Measurements from ENCODE around the gene SHC1.
"Not testable (repeated sequence)": the region's sequence is repeated elsewhere in the genome, so short reads cannot be mapped to it uniquely, and the experiment has no call there.

The SHC1 gene

GRCh38 chr1:154989195-154989860 is 18.8 kb upstream of the SHC1 start:
- peaks cover 8% of the 10 kb centered on the region for H3K4me1 ChIP-seq (ENCODE audit: control insufficient read depth, insufficient read depth, low read length)
- H3K27me3 ChIP-seq (ENCODE audit: control insufficient read depth, insufficient read depth, low read length), result no peaks in the 10 kb centered on the region
- H3K9ac ChIP-seq (ENCODE audit: low read depth, low read length), result no peak overlapping the region
- no peak overlapping the region for H3K4me3 ChIP-seq (ENCODE audit: low read length)
- no peaks in the 10 kb centered on the region for H3K9me3 ChIP-seq (replicated peaks; ENCODE audit: low read length)
- peaks cover 36% of the 10 kb centered on the region for H3K36me3 ChIP-seq (ENCODE audit: insufficient read depth, low read length)
- no peak overlapping the region for H3K4me2 ChIP-seq (ENCODE audit: low read length)

GRCh38 chr1:154988058-154988954 is 17.8 kb upstream of the SHC1 start:
- Histone ChIP-seq H3K36me3 (ENCODE audit: insufficient read depth, low read length) (peaks cover 36% of the 10 kb centered on the region), H3K27me3 (ENCODE audit: control insufficient read depth, insufficient read depth, low read length) (no peaks in the 10 kb centered on the region), H3K4me3 (ENCODE audit: low read length) (no peak overlapping the region), H3K4me1 (ENCODE audit: control insufficient read depth, insufficient read depth, low read length) (peaks cover 14% of the 10 kb centered on the region), H3K9ac (ENCODE audit: low read depth, low read length) (no peak overlapping the region), H3K4me2 (ENCODE audit: low read length) (no peak overlapping the region), H3K9me3 (replicated peaks; ENCODE audit: low read length) (no peaks in the 10 kb centered on the region)

- peaks cover 15% of the 10 kb centered on the region for H3K4me1 ChIP-seq (ENCODE audit: control insufficient read depth, insufficient read depth, low read length)
- H3K4me3 ChIP-seq (ENCODE audit: low read length), result no peak overlapping the region
- H3K9ac ChIP-seq (ENCODE audit: low read depth, low read length), result no peak overlapping the region
- H3K27me3 ChIP-seq (ENCODE audit: control insufficient read depth, insufficient read depth, low read length), result no peaks in the 10 kb centered on the region
- H3K36me3 ChIP-seq (ENCODE audit: insufficient read depth, low read length), result peaks cover 36% of the 10 kb centered on the region
- no peak overlapping the region for H3K4me2 ChIP-seq (ENCODE audit: low read length)
- H3K9me3 ChIP-seq (replicated peaks; ENCODE audit: low read length), result no peaks in the 10 kb centered on the region
These were observed 16.8 kb upstream of the SHC1 start for GRCh38 chr1:154987326-154987725.

GRCh38 chr1:154986736-154987135 is 16.2 kb upstream of the SHC1 start:
- H3K4me1 ChIP-seq (ENCODE audit: control insufficient read depth, insufficient read depth, low read length), result peaks cover 16% of the 10 kb centered on the region
- H3K9ac ChIP-seq (ENCODE audit: low read depth, low read length); H3K27me3 ChIP-seq (ENCODE audit: control insufficient read depth, insufficient read depth, low read length); H3K4me3 ChIP-seq (ENCODE audit: low read length); H3K9me3 ChIP-seq (replicated peaks; ENCODE audit: low read length); H3K4me2 ChIP-seq (ENCODE audit: low read length): not testable (repeated sequence)
- peaks cover 36% of the 10 kb centered on the region for H3K36me3 ChIP-seq (ENCODE audit: insufficient read depth, low read length)

- H3K4me1 ChIP-seq (ENCODE audit: control insufficient read depth, insufficient read depth, low read length), result peaks cover 16% of the 10 kb centered on the region
These were observed 13.4 kb upstream of the SHC1 start for GRCh38 chr1:154983776-154984466.

GRCh38 chr1:154982897-154983648 is 12.5 kb upstream of the SHC1 start, which contains the start of gene FLAD1:
TSS of gene FLAD1 (plus strand) at chr1:154983344. CDS start at chr1:154983695, 351 bp downstream.
- H3K4me2 ChIP-seq (ENCODE audit: low read length), result peak within 1 kb of the TSS; percentile 89
- H3K4me1 ChIP-seq (ENCODE audit: control insufficient read depth, insufficient read depth, low read length), result peaks cover 16% of the 10 kb centered on the region
- peak within 1 kb of the TSS; percentile 88 for H3K9ac ChIP-seq (ENCODE audit: low read depth, low read length)
- H3K36me3 ChIP-seq (ENCODE audit: insufficient read depth, low read length), result peaks cover 22% of the 10 kb centered on the region
- no peaks in the 10 kb centered on the region for H3K9me3 ChIP-seq (replicated peaks; ENCODE audit: low read length)
- H3K27me3 ChIP-seq (ENCODE audit: control insufficient read depth, insufficient read depth, low read length), result no peaks in the 10 kb centered on the region
- H3K4me3 ChIP-seq (ENCODE audit: low read length), result peak within 1 kb of the TSS; percentile 75

More at GRCh38 chr1:154983776-154984466, 13.4 kb upstream of the SHC1 start:
- H3K36me3 ChIP-seq (ENCODE audit: insufficient read depth, low read length), result peaks cover 28% of the 10 kb centered on the region
- H3K9ac ChIP-seq (ENCODE audit: low read depth, low read length), result peak overlapping the region; percentile 88
- no peaks in the 10 kb centered on the region for H3K27me3 ChIP-seq (ENCODE audit: control insufficient read depth, insufficient read depth, low read length)
- peak overlapping the region; percentile 75 for H3K4me3 ChIP-seq (ENCODE audit: low read length)
- H3K9me3 ChIP-seq (replicated peaks; ENCODE audit: low read length), result no peaks in the 10 kb centered on the region
- peak overlapping the region; percentile 89 for H3K4me2 ChIP-seq (ENCODE audit: low read length)

GRCh38 chr1:154982341-154982740 is 11.8 kb upstream of the SHC1 start:
- Histone ChIP-seq H3K27me3 (ENCODE audit: control insufficient read depth, insufficient read depth, low read length) (no peaks in the 10 kb centered on the region), H3K9me3 (replicated peaks; ENCODE audit: low read length) (no peaks in the 10 kb centered on the region), H3K4me1 (ENCODE audit: control insufficient read depth, insufficient read depth, low read length) (peaks cover 16% of the 10 kb centered on the region), H3K9ac (ENCODE audit: low read depth, low read length) (peak overlapping the region; percentile 69), H3K4me3 (ENCODE audit: low read length) (peak overlapping the region; percentile 75), H3K36me3 (ENCODE audit: insufficient read depth, low read length) (peaks cover 15% of the 10 kb centered on the region), H3K4me2 (ENCODE audit: low read length) (peak overlapping the region; percentile 84)

DNA sequence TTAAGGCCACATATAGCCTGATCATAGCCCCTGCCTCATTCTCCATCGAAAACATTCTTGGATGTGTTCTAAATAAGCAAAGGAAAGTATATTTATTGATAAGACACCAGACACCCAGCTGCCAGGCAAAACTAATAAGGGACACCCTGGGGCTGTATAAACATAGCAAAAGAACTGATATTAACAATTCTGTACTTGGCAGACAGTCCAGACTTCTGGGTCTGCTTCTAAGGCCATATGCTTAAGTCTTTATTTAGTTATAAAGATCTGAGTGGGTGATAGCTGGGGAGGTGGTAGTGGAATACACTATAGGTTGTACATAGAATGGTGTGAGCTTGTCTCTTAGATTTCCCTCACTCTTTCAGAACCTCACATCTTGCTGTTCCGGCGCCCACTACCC is 7.8 kb upstream of the SHC1 start:
- Histone ChIP-seq H3K27me3 (ENCODE audit: control insufficient read depth, insufficient read depth, low read length) (no peaks in the 10 kb centered on the region), H3K4me2 (ENCODE audit: low read length) (no peak overlapping the region), H3K9ac (ENCODE audit: low read depth, low read length) (no peak overlapping the region), H3K4me1 (ENCODE audit: control insufficient read depth, insufficient read depth, low read length) (peaks cover 17% of the 10 kb centered on the region), H3K9me3 (replicated peaks; ENCODE audit: low read length) (no peaks in the 10 kb centered on the region), H3K36me3 (ENCODE audit: insufficient read depth, low read length) (peaks cover 9% of the 10 kb centered on the region), H3K4me3 (ENCODE audit: low read length) (no peak overlapping the region)

- not testable (repeated sequence) for H3K36me3 ChIP-seq (ENCODE audit: insufficient read depth, low read length); H3K4me3 ChIP-seq (ENCODE audit: low read length); H3K9ac ChIP-seq (ENCODE audit: low read depth, low read length); H3K9me3 ChIP-seq (replicated peaks; ENCODE audit: low read length); H3K4me2 ChIP-seq (ENCODE audit: low read length); H3K27me3 ChIP-seq (ENCODE audit: control insufficient read depth, insufficient read depth, low read length)
- H3K4me1 ChIP-seq (ENCODE audit: control insufficient read depth, insufficient read depth, low read length), result peaks cover 20% of the 10 kb centered on the region
These were observed 7.2 kb upstream of the SHC1 start for GRCh38 chr1:154977762-154978161.

- Histone ChIP-seq H3K4me2 (ENCODE audit: low read length) (peak overlapping the region; percentile 93), H3K4me1 (ENCODE audit: control insufficient read depth, insufficient read depth, low read length) (peaks cover 33% of the 10 kb centered on the region), H3K9me3 (replicated peaks; ENCODE audit: low read length) (no peaks in the 10 kb centered on the region), H3K9ac (ENCODE audit: low read depth, low read length) (peak overlapping the region; percentile 94), H3K4me3 (ENCODE audit: low read length) (peak overlapping the region; percentile 78), H3K27me3 (ENCODE audit: control insufficient read depth, insufficient read depth, low read length) (no peaks in the 10 kb centered on the region), H3K36me3 (ENCODE audit: insufficient read depth, low read length) (peaks cover 9% of the 10 kb centered on the region)
These were observed 5.0 kb upstream of the SHC1 start for GRCh38 chr1:154975409-154976059.

All from skeletal muscle satellite cell (primary cell).